Hepatocyte (in vitro differentiated cells): Measurements from ENCODE around the gene PAM. TPM values are rescaled to one million over a fixed set of nuclear protein-coding genes. Genes with fewer than 3 reads are reported as not detected.

Experiments
- DNase-seq: peaks from one replicate; pipeline ENCODE4 v3.0.0-alpha.2; 2016; ENCODE audit warnings: low spot score
- H2AFZ ChIP-seq: fragments of 200-600 bp; sonication (generic); 2 replicates; pipeline ENCODE4 v1.6.0; 2016; ENCODE audit warnings: antibody characterized with exemption, mild to moderate bottlenecking
- H3K27ac ChIP-seq: fragments of 200-600 bp; sonication (generic); 2 replicates; pipeline ENCODE4 v1.5.1; 2016; ENCODE audit warnings: mild to moderate bottlenecking
- H3K27me3 ChIP-seq: fragments of 200-600 bp; sonication (generic); 2 replicates; pipeline ENCODE4 v1.6.1; 2016
- H3K36me3 ChIP-seq: fragments of 200-600 bp; sonication (generic); replicated peaks from 2 replicates; pipeline ENCODE4 v1.5.1; 2016; ENCODE audit warnings: low read depth; ENCODE audit not compliant: insufficient read depth
- H3K4me1 ChIP-seq: fragments of 200-600 bp; sonication (generic); 2 replicates; pipeline ENCODE4 v1.5.1; 2016; ENCODE audit warnings: mild to moderate bottlenecking, moderate library complexity; ENCODE audit not compliant: insufficient read depth
- H3K4me2 ChIP-seq: fragments of 200-600 bp; sonication (generic); 2 replicates; pipeline ENCODE4 v1.6.0; 2016
- H3K4me3 ChIP-seq: fragments of 200-600 bp; sonication (generic); 2 replicates; pipeline ENCODE4 v1.5.1; 2016; ENCODE audit warnings: mild to moderate bottlenecking
- H3K79me2 ChIP-seq: fragments of 200-600 bp; sonication (generic); 2 replicates; pipeline ENCODE4 v1.6.0; 2017; ENCODE audit warnings: mild to moderate bottlenecking
- H3K9me2 ChIP-seq: fragments of 200-600 bp; sonication (generic); replicated peaks from 2 replicates; pipeline ENCODE4 v1.6.0; 2017; ENCODE audit warnings: mild to moderate bottlenecking; ENCODE audit not compliant: insufficient read depth
- H3K9me3 ChIP-seq: fragments of 200-600 bp; sonication (generic); 2 replicates; pipeline ENCODE4 v1.5.1; 2016; ENCODE audit warnings: low read depth, mild to moderate bottlenecking
- H4K20me1 ChIP-seq: fragments of 200-600 bp; sonication (generic); 2 replicates; pipeline ENCODE4 v1.6.0; 2016; ENCODE audit warnings: mild to moderate bottlenecking; ENCODE audit not compliant: insufficient read depth, poor library complexity, severe bottlenecking
- EZH2 ChIP-seq: fragments of 200-600 bp; sonication (generic); IDR thresholded peaks from 2 replicates; pipeline ENCODE4 v1.6.1; 2016; ENCODE audit warnings: antibody characterized with exemption, mild to moderate bottlenecking, borderline replicate concordance
- EZH2phosphoT487 ChIP-seq: fragments of 200-600 bp; sonication (generic); IDR thresholded peaks from one replicate; pipeline ENCODE4 v1.6.1; 2018; ENCODE audit warnings: antibody characterized with exemption, mild to moderate bottlenecking, low read depth, moderate library complexity; ENCODE audit not compliant: unreplicated experiment, severe bottlenecking
- WGBS: methylation state at CpG from one replicate; pipeline ENCODE4 v1.1.6; 2016; ENCODE audit warnings: low lambda C conversion rate; ENCODE audit errors: missing lambda C conversion rate; 5-methylcytosine and 5-hydroxymethylcytosine counted together
- polyA plus RNA-seq: library from polyadenylated mRNA; unstranded; fragments of >200 nt; fragmentation: Nextera tagmentation; extraction: Ambion mirVana; gene quantifications from 2 replicates; pipeline ENCODE4 v1.2.1, GENCODE V29; 2016
- total RNA-seq: library from RNA; depleted of rRNA; stranded (reverse); fragments of >200 nt; gene quantifications from 2 replicates; pipeline ENCODE4 v1.2.3, GENCODE V29; 2014
- TF ChIP-seq, protein P1 (sequence below): fragments of 200-600 bp; sonication (generic); IDR thresholded peaks from 2 replicates; pipeline ENCODE4 v1.5.1; 2016; ENCODE audit warnings: antibody characterized with exemption, mild to moderate bottlenecking; ENCODE audit not compliant: poor library complexity

The PAM gene
- total and polyA plus RNA-seq, 2 experiments from 2014 or later = 118 to 158 TPM

DNA sequence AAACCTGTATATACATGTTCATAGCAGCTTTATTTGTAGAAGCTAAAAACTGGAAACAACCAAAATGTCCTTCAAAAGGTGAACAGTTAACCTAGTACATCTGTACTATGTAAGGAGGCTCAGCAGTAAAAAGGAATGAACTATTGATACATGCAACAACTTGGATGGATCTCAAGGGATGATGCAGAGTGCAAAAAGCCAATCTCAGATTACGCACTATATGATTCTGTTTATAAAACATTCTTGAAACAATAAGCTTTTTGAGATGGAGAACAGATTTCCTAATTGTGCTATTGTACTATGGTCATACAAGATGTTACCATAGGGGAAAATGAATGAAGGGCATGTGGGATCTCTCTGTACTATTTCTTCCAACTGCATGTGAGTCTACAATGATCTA lies 88.9 kb downstream of the PAM start:
- H4K20me1 ChIP-seq = no peaks in the 10 kb centered on the region
- H3K36me3 ChIP-seq = no peaks in the 10 kb centered on the region
- no peaks in the 10 kb centered on the region for H3K9me3 ChIP-seq
- H3K4me1 ChIP-seq = no peaks in the 10 kb centered on the region
- no peak for DNase-seq
- H3K79me2 ChIP-seq = no peaks in the 10 kb centered on the region
- H3K27ac ChIP-seq = no peak overlapping the region
- no peak overlapping the region for H3K4me2 ChIP-seq
- no peaks in the 10 kb centered on the region for H3K9me2 ChIP-seq
- WGBS = 100% methylated on average over 1 of the region's 1 CpG
- H3K4me3 ChIP-seq = no peak overlapping the region
- H2AFZ ChIP-seq = no peak overlapping the region
- H3K27me3 ChIP-seq = no peaks in the 10 kb centered on the region
- TF ChIP-seq, protein P1, sequence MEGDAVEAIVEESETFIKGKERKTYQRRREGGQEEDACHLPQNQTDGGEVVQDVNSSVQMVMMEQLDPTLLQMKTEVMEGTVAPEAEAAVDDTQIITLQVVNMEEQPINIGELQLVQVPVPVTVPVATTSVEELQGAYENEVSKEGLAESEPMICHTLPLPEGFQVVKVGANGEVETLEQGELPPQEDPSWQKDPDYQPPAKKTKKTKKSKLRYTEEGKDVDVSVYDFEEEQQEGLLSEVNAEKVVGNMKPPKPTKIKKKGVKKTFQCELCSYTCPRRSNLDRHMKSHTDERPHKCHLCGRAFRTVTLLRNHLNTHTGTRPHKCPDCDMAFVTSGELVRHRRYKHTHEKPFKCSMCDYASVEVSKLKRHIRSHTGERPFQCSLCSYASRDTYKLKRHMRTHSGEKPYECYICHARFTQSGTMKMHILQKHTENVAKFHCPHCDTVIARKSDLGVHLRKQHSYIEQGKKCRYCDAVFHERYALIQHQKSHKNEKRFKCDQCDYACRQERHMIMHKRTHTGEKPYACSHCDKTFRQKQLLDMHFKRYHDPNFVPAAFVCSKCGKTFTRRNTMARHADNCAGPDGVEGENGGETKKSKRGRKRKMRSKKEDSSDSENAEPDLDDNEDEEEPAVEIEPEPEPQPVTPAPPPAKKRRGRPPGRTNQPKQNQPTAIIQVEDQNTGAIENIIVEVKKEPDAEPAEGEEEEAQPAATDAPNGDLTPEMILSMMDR = no peak
- TF ChIP-seq EZH2phosphoT487 = no peak
- TF ChIP-seq EZH2 = no peak

DNA sequence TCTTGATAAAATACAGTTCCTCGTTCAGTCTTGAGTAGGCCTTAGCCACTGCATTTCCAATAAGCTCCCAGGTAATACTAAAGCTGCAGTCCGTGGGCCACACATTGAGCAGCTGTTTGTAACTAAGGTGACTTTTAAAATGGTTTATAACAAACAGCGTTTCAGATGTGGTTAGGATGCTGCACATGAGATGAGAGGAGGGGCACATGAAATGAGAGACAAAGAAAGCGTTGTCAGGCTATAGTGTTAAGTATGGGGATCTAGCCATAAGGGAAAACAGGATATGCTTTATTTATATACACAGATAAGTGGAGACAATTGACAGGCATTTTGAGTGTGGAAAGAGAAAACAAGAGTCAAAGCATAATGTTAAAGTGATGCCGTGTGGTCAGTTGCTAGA lies 89.9 kb downstream of the PAM start:
- Histone ChIP-seq H3K79me2 (no peaks in the 10 kb centered on the region), H3K27me3 (no peaks in the 10 kb centered on the region), H2AFZ (no peak overlapping the region), H4K20me1 (no peaks in the 10 kb centered on the region), H3K9me3 (no peaks in the 10 kb centered on the region), H3K27ac (no peak overlapping the region), H3K9me2 (no peaks in the 10 kb centered on the region), H3K36me3 (no peaks in the 10 kb centered on the region), H3K4me1 (no peaks in the 10 kb centered on the region), H3K4me3 (no peak overlapping the region), H3K4me2 (no peak overlapping the region)
- WGBS = 47% methylated on average over 5 of the region's 5 CpGs
- DNase-seq = no peak
- TF ChIP-seq, protein P1 = no peak
- TF ChIP-seq EZH2 = no peak
- TF ChIP-seq EZH2phosphoT487 = no peak

DNA sequence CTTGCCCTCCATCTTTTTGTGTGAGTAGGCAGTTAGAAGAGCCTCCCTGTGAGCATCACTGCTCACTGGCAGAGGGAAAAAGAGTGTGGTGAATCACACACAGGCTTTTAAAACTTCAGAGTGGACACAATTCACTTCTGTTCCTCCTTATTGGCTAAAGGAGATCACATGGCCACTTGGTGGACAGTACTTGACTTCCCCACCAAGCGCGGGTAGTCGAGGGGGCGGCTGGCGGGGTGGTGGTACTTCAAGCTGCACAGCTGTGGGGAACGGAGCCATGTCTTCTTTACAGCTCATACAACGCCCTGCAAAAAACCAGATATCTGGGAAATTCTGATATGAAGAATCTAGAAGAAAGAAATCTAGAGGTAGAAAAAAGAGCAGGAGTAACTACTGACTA lies 95.4 kb downstream of the PAM start:
- 99% methylated on average over 7 of the region's 7 CpGs for WGBS
- Histone ChIP-seq H4K20me1 (no peaks in the 10 kb centered on the region), H3K36me3 (no peaks in the 10 kb centered on the region), H3K27ac (no peak overlapping the region), H3K9me3 (no peaks in the 10 kb centered on the region), H3K9me2 (no peaks in the 10 kb centered on the region), H3K4me3 (no peak overlapping the region), H3K4me1 (no peaks in the 10 kb centered on the region), H3K79me2 (no peaks in the 10 kb centered on the region), H3K27me3 (no peaks in the 10 kb centered on the region), H2AFZ (no peak overlapping the region), H3K4me2 (no peak overlapping the region)
- DNase-seq = no peak
- TF ChIP-seq EZH2 = no peak
- TF ChIP-seq, protein P1 = no peak
- no peak for TF ChIP-seq EZH2phosphoT487

DNA sequence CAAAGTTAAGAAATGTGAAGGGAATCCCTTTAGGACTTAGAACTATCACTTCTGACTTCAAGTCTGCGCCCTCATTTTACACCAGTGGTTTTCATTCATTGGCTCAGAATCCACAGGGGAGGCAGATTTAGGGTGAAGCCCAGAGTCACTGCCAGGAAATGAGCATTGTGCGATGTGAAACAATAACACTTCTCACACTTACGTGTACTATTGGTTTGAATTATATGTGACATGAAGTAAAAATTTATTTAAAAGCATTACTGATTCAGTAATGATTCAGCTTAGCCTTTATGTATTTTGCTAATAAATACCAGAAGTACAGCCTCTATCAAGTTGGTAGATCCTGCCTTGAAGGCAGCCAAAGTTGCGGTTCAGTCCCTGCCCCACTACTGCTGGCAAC lies 98.6 kb downstream of the PAM start:
- 98% methylated on average over 4 of the region's 4 CpGs for WGBS
- H4K20me1 ChIP-seq = no peaks in the 10 kb centered on the region
- H3K4me3 ChIP-seq = no peak overlapping the region
- no peaks in the 10 kb centered on the region for H3K79me2 ChIP-seq
- H3K4me1 ChIP-seq = no peaks in the 10 kb centered on the region
- H3K27ac ChIP-seq = no peak overlapping the region
- DNase-seq = no peak
- no peak overlapping the region for H2AFZ ChIP-seq
- H3K27me3 ChIP-seq = no peaks in the 10 kb centered on the region
- TF ChIP-seq, protein P1 = no peak
- TF ChIP-seq EZH2 (no peak), EZH2phosphoT487 (no peak)
- no peaks in the 10 kb centered on the region for H3K9me2 ChIP-seq
- no peaks in the 10 kb centered on the region for H3K9me3 ChIP-seq
- no peak overlapping the region for H3K4me2 ChIP-seq
- H3K36me3 ChIP-seq = no peaks in the 10 kb centered on the region
